Naive B cell (primary cell): ENCODE results near the gene MAGI2. TPM values are rescaled to one million over a fixed set of nuclear protein-coding genes. Genes with fewer than 3 reads are reported as not detected.
A peak's percentile ranks its signal among the peaks of the same experiment; 100 is the strongest.
"Not testable (repeated sequence)": the region's sequence is repeated elsewhere in the genome, so short reads cannot be mapped to it uniquely, and the experiment has no call there.

Source experiments
- ATAC-seq, 2 donors: fragments of 150-1000 bp; cut with Tn5 transposase; 2 replicates each; pipeline ENCODE4 v1.10.0; 2021; ENCODE audit warnings: low read depth in 2 of 2, mild to moderate bottlenecking in 2 of 2, moderate library complexity in 2 of 2
- DNase-seq: peaks from one replicate; pipeline ENCODE4 v3.0.0; 2022
- H3K27ac Mint-ChIP-seq, 6 donors: one replicate each; pipeline ENCODE4 v1.8.0; 2020 to 2022; ENCODE audit warnings: mild to moderate bottlenecking in 6 of 6, mixed read lengths in 6 of 6, moderate library complexity in 5 of 6, inconsistent platforms in 2 of 6
- H3K27me3 Mint-ChIP-seq, 3 donors: one replicate each; pipeline ENCODE4 v1.8.0; 2021 to 2022; ENCODE audit warnings: mixed read lengths in 3 of 3, mild to moderate bottlenecking in 1 of 3
- H3K36me3 Mint-ChIP-seq, 2 donors: one replicate each; pipeline ENCODE4 v1.8.0; 2020 to 2022; ENCODE audit warnings: mixed read lengths in 2 of 2, inconsistent platforms in 1 of 2, mild to moderate bottlenecking in 1 of 2
- H3K4me1 Mint-ChIP-seq, 3 donors: one replicate each; pipeline ENCODE4 v1.8.0; 2020 to 2022; ENCODE audit warnings: mixed read lengths in 3 of 3, inconsistent platforms in 1 of 3, mild to moderate bottlenecking in 1 of 3, moderate library complexity in 1 of 3
- H3K4me3 Mint-ChIP-seq, 8 donors: one replicate each; pipeline ENCODE4 v1.8.0; 2020 to 2022; ENCODE audit warnings: mild to moderate bottlenecking in 8 of 8, mixed read lengths in 8 of 8, moderate library complexity in 8 of 8, inconsistent platforms in 2 of 8
- H3K9me3 Mint-ChIP-seq, 7 donors: one replicate each; pipeline ENCODE4 v1.8.0; 2020 to 2022; ENCODE audit warnings: mixed read lengths in 7 of 7, mild to moderate bottlenecking in 5 of 7, inconsistent platforms in 2 of 7, moderate library complexity in 1 of 7
- polyA plus RNA-seq, 6 donors: library from polyadenylated mRNA; unstranded; fragments of 300-500 nt; fragmentation: Illumina TruSeq; gene quantifications; one replicate each; pipeline ENCODE4 v1.2.3, GENCODE V29; 2021; ENCODE audit warnings: low read depth in 6 of 6

MAGI2 gene
- polyA plus RNA-seq, 6 donors from 2014 or later, result 0.04 to 0.06 (median 0.04) TPM; not detected in 3

GRCh38 chr7:78350926-78351325 is 1102.5 kb downstream of the MAGI2 start:
- no peaks in the 10 kb centered on the region for H3K36me3 Mint-ChIP-seq
- ATAC-seq (no peak), DNase-seq (no peak)
- H3K9me3 Mint-ChIP-seq, result peaks cover 0 to 5% (median 0%) of the 10 kb centered on the region in 7 donors
- H3K27me3 Mint-ChIP-seq, result no peaks in the 10 kb centered on the region
- H3K4me3 Mint-ChIP-seq, result no peak overlapping the region
- no peak overlapping the region for H3K27ac Mint-ChIP-seq
- no peaks in the 10 kb centered on the region for H3K4me1 Mint-ChIP-seq

- Mint-ChIP-seq H3K27me3 (no peaks in the 10 kb centered on the region), H3K9me3 (peaks cover 0 to 5% (median 0%) of the 10 kb centered on the region in 7 donors), H3K27ac (no peak overlapping the region), H3K36me3 (no peaks in the 10 kb centered on the region), H3K4me3 (no peak overlapping the region), H3K4me1 (no peaks in the 10 kb centered on the region)
- ATAC-seq, result no peak
- DNase-seq, result no peak
These were observed 1103.1 kb downstream of the MAGI2 start for GRCh38 chr7:78350391-78350790.

- no peaks in the 10 kb centered on the region for H3K36me3 Mint-ChIP-seq
- H3K4me1 Mint-ChIP-seq, result no peaks in the 10 kb centered on the region
- no peaks in the 10 kb centered on the region for H3K27me3 Mint-ChIP-seq
- ATAC-seq (no peak), DNase-seq (no peak)
- H3K4me3 Mint-ChIP-seq, result no peak overlapping the region
- H3K27ac Mint-ChIP-seq, result peak overlapping the region in 1 of 6 donors; percentile 22
- peaks cover 0 to 7% (median 0%) of the 10 kb centered on the region in 7 donors for H3K9me3 Mint-ChIP-seq
These were observed 1106.6 kb downstream of the MAGI2 start for GRCh38 chr7:78346827-78347226.

GRCh38 chr7:78345979-78346378 is 1107.5 kb downstream of the MAGI2 start:
- H3K4me1 Mint-ChIP-seq, result no peaks in the 10 kb centered on the region
- H3K4me3 Mint-ChIP-seq, result no peak overlapping the region
- H3K36me3 Mint-ChIP-seq, result no peaks in the 10 kb centered on the region
- no peak for ATAC-seq
- DNase-seq, result no peak
- H3K27me3 Mint-ChIP-seq, result no peaks in the 10 kb centered on the region
- H3K27ac Mint-ChIP-seq, result no peak overlapping the region
- peaks cover 0 to 7% (median 0%) of the 10 kb centered on the region in 7 donors for H3K9me3 Mint-ChIP-seq

- Mint-ChIP-seq H3K27ac (no peak overlapping the region), H3K36me3 (no peaks in the 10 kb centered on the region), H3K9me3 (peaks cover 0 to 7% (median 0%) of the 10 kb centered on the region in 7 donors), H3K4me1 (no peaks in the 10 kb centered on the region), H3K27me3 (no peaks in the 10 kb centered on the region), H3K4me3 (no peak overlapping the region)
- no peak for DNase-seq
- no peak for ATAC-seq
These were observed 1108.1 kb downstream of the MAGI2 start for GRCh38 chr7:78345293-78345911.

GRCh38 chr7:78334426-78334825 is 1119.0 kb downstream of the MAGI2 start:
- ATAC-seq (no peak), DNase-seq (no peak)
- no peaks in the 10 kb centered on the region for H3K9me3 Mint-ChIP-seq
- H3K36me3 Mint-ChIP-seq, result no peaks in the 10 kb centered on the region
- H3K27me3 Mint-ChIP-seq, result no peaks in the 10 kb centered on the region
- no peak overlapping the region for H3K27ac Mint-ChIP-seq
- H3K4me1 Mint-ChIP-seq, result no peaks in the 10 kb centered on the region
- no peak overlapping the region for H3K4me3 Mint-ChIP-seq

- Mint-ChIP-seq H3K27ac (no peak overlapping the region), H3K9me3 (no peaks in the 10 kb centered on the region), H3K4me3 (no peak overlapping the region), H3K36me3 (no peaks in the 10 kb centered on the region), H3K27me3 (no peaks in the 10 kb centered on the region), H3K4me1 (no peaks in the 10 kb centered on the region)
- no peak for DNase-seq
- no peak for ATAC-seq
These were observed 1119.7 kb downstream of the MAGI2 start for GRCh38 chr7:78333530-78334425.

GRCh38 chr7:78329001-78329655 is 1124.3 kb downstream of the MAGI2 start:
- DNase-seq, result no peak
- no peak overlapping the region for H3K4me3 Mint-ChIP-seq
- H3K36me3 Mint-ChIP-seq, result no peaks in the 10 kb centered on the region
- H3K27ac Mint-ChIP-seq, result no peak overlapping the region
- H3K9me3 Mint-ChIP-seq, result peaks cover 0 to 2% (median 0%) of the 10 kb centered on the region in 7 donors
- no peak for ATAC-seq
- no peaks in the 10 kb centered on the region for H3K27me3 Mint-ChIP-seq
- H3K4me1 Mint-ChIP-seq, result no peaks in the 10 kb centered on the region

- no peak for ATAC-seq
- no peaks in the 10 kb centered on the region for H3K27me3 Mint-ChIP-seq
- no peaks in the 10 kb centered on the region for H3K4me1 Mint-ChIP-seq
- H3K27ac Mint-ChIP-seq, result no peak overlapping the region
- H3K4me3 Mint-ChIP-seq, result no peak overlapping the region
- no peaks in the 10 kb centered on the region for H3K36me3 Mint-ChIP-seq
- no peak for DNase-seq
- H3K9me3 Mint-ChIP-seq, result peaks cover 0 to 2% (median 0%) of the 10 kb centered on the region in 7 donors
These were observed 1125.7 kb downstream of the MAGI2 start for GRCh38 chr7:78327718-78328117.

GRCh38 chr7:78326876-78327275 is 1126.6 kb downstream of the MAGI2 start:
- H3K36me3 Mint-ChIP-seq, result no peaks in the 10 kb centered on the region

GRCh38 chr7:78326189-78326588 is 1127.3 kb downstream of the MAGI2 start:
- H3K9me3 Mint-ChIP-seq, result peaks cover 0 to 6% (median 0%) of the 10 kb centered on the region in 7 donors
- no peak overlapping the region for H3K4me3 Mint-ChIP-seq
- no peaks in the 10 kb centered on the region for H3K4me1 Mint-ChIP-seq
- no peaks in the 10 kb centered on the region for H3K27me3 Mint-ChIP-seq
- DNase-seq (no peak), ATAC-seq (no peak)
- no peak overlapping the region for H3K27ac Mint-ChIP-seq
- H3K36me3 Mint-ChIP-seq, result no peaks in the 10 kb centered on the region

More at GRCh38 chr7:78326876-78327275, 1126.6 kb downstream of the MAGI2 start:
- H3K27me3 Mint-ChIP-seq, result no peaks in the 10 kb centered on the region
- no peaks in the 10 kb centered on the region for H3K4me1 Mint-ChIP-seq
- DNase-seq (no peak), ATAC-seq (no peak)
- no peak overlapping the region for H3K4me3 Mint-ChIP-seq
- no peak overlapping the region for H3K27ac Mint-ChIP-seq
- peaks cover 0 to 6% (median 0%) of the 10 kb centered on the region in 7 donors for H3K9me3 Mint-ChIP-seq

- DNase-seq (no peak), ATAC-seq (no peak)
- Mint-ChIP-seq H3K27me3 (no peaks in the 10 kb centered on the region), H3K36me3 (no peaks in the 10 kb centered on the region), H3K27ac (no peak overlapping the region), H3K9me3 (peaks cover 0 to 7% (median 6%) of the 10 kb centered on the region in 7 donors), H3K4me1 (no peaks in the 10 kb centered on the region), H3K4me3 (no peak overlapping the region)
These were observed 1130.3 kb downstream of the MAGI2 start for GRCh38 chr7:78323118-78323517.

GRCh38 chr7:78322231-78322630 is 1131.2 kb downstream of the MAGI2 start:
- ATAC-seq, H3K9me3 Mint-ChIP-seq, H3K27me3 Mint-ChIP-seq, H3K4me1 Mint-ChIP-seq, DNase-seq, H3K36me3 Mint-ChIP-seq, H3K4me3 Mint-ChIP-seq: not testable (repeated sequence)
- peak overlapping the region in 1 of 6 donors; percentile 43 for H3K27ac Mint-ChIP-seq
